Activated CD4-positive, CD25-positive, alpha-beta regulatory T cell treated with anti-CD3 and anti-CD28 coated beads, Interleukin-2, amount 50 U/mL, for 16 hours (primary cell): ENCODE results near the gene CDC27.
"Not testable (repeated sequence)": the region's sequence is repeated elsewhere in the genome, so short reads cannot be mapped to it uniquely, and the experiment has no call there.

ENCODE experiments used
- DNase-seq: peaks from one replicate; pipeline ENCODE4 v3.0.0-alpha.2; 2020; ENCODE audit warnings: low read depth, low spot score

The CDC27 gene

DNA sequence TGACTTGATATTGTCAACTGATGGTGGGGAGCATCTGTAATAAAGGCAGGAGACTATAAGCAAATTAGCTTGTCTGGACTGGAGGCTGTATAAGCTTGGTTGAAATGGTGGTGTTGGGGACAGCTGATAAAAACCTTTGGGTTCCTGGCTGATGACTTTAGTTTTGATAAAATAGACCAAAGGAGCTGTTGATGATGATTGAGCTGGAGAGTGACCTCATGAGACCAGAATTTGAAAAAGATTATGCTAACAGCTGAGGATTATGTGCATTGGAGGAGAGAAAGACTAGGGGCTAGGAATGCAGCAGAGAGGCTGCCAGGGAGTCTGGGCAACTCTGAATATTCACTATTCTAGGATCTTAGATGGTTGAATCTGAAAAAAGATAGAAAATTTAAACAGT is 8.7 kb upstream of the CDC27 start:
- no peak for DNase-seq

DNA sequence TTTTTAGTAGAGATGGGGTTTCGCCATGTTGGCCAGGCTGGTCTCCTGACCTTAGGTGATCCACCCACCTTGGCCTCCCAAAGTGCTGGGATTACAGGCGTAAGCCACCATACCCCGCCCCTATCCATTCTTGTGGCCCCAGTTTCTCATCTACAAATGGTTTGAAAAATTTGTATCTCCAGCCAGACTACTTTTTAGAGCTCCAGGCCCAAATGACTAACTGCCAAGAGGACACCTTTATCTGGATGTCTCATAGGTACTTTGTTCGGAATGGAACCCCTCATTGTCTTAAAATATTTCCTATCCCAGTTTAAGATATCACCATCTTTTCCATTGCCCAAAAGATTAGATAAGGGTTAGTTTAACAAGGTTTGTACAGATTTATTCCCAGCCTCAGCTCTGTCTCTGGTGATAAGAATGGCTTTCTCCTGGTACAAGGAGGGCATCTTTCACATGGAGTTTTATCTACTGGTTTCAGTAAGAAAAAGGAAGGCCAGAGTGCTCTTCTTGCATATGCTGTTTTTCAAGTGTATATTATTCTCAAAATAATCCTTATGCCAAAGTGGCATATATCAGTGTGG is 4.9 kb upstream of the CDC27 start:
- no peak for DNase-seq

DNA sequence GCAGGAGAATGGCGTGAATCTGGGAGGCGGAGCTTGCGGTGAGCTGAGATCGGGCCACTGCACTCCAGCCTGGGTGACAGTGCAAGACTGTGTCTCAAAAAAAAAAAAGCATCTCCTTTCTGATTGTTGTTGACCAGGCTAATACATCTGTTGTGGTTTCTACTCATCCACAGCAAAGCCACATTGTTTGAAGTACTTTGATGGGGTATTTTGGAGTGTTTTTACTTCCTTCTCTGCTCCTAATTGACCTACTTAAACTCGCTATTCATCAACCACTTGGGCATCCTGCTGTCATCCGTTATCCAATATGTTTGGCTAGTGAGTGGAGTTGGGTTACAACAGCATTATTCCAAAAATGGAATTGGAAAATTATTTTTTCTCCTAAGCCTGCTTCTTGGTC is 3.5 kb upstream of the CDC27 start:
- no peak for DNase-seq

DNA sequence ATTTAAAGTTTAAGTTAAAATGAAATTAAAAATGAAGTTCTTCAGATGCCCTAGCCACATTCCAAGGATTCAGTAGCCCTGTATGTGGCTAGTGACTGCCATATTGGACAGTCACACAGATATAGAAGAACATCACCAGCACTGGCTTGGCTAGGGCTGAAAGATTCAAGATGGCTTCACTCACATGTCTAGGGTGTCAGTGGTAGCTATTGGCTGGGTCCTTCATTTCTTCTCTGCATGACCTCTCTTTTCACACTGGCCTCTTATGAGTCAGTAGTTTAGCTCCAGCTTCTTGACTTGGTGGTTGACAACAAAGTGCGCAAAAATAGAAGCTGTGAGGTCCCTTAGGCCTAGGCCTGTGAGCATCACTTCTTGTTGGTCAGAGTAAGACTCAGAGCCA is 1.7 kb upstream of the CDC27 start:
- DNase-seq = no peak

DNA sequence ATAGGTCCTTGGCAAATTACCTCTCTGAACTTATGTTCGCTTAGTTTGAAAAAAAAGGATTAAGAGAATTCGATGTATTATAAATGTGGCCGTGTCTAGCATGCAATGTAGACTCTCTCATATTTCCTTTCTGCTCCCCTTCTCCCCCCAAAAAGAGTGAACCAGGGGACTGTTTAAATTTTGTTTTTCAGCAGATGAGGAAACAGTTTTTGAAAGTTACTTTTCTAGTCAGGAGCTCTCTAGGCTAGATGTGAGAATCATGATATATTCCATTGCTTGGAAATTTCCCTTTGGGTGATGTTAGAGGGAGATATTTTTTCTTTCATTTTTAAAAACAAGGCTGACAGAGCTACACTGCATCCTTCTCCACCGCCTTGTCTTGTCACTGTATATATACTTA is 1.1 kb upstream of the CDC27 start:
- no peak for DNase-seq

DNA sequence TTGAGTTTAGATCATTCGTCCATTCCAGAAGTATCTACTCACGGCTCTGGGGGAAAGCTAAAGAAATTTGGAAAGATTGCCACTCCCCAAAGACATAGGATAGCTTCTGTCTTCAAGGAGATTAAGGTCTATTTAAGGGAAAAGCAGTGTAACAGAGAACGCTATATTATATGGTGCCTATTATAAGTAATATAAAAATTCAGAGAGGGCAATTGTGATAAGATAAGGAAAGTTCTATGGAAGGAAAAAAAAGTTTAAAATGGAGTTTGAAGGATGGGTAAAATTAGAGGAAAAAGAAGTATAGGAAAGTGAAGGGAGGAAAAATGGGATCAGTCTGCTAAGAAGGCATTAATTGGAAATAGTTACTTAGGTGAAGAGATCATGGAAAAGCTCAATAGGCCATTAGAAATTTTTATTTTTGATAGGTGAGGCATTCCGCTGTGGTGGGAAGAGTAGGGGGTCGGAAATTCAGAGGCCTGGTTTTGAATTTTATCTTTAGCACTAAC is 690 bp upstream of the CDC27 start:
- no peak for DNase-seq

DNA sequence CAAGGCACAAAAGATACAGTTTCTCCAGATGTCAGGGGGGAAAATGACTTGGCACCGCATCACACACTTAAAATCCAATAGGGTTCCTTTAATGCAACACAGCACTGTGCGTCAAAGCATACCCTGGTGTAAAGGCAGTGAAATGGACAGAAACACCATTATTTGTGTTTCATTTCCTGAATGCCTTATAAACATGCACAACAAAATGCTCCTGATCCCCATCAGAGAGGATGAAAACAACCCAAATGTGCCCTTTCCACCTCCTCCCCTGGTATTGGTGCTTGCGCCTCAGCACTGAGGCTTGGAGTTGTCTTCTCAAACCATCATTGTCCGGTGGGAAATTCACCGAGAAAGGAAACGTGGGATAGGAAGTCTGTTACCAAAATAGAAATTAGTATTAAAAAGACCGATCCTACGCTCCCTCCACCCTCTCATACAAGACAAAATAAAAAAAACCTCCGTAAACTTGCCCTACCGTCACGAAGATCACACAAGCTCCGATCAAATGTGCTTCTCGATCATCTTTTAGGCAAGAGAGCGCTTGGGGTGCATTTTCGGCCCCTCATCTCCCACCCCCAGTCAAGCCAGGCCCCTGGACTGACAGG is 722 bp downstream of the CDC27 start:
- DNase-seq = no peak

DNA sequence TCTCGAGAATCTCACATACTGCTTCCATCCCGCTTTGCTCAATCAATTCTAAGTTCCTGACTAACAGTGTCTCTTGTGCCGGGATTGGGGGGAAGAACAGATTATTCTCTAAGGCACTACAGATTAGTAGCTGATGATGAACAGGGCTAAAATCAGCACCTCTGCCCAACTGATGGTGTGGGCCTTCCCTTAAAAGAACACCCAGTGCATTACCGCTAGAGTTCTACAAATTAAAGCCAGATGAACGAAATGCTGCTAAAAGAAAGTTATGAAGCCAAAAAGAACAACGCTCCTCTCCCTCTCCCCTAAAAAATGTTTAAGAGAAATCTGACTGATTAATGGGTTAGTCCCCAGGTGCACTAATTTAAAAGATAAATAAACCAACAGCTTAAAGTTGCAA is 4.4 kb downstream of the CDC27 start:
- no peak for DNase-seq

DNA sequence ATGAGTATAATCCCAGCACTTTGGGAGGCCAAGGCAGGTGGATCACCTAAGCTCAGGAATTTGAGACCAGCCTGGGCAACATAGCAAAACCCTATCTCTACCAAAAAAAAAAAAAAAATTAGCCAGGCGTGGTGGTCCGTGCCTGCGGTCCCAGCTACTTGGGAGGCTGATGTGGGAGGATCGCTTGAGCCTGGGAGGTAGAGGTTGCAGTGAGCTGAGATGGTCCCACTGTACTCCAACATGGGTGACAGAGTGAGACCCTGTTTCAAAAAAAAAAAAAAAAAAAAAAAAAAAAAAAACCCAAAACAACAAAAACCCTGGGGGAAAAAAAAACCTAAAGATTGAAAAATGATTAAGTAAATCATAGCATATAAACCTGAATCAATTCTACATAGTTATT is 8.1 kb downstream of the CDC27 start:
- not testable (repeated sequence) for DNase-seq

DNA sequence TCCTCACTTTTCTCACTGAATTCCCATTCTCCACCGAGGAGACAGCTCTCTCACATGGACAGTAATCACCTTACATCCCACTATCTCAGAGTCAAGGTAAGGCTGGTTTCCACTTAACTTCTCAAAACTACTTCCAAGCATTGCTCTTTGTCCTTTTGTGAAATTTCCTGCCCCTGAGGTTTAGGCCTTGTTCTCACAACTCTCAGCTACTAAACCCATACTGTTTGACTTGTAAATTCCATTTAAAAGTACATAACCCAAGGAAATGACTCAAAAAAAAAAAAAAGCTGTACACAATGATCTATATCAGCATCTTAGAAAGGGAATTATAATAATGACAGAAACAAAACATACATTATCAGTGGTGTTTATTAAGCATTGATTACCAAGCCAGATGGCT is 8.8 kb downstream of the CDC27 start:
- DNase-seq = no peak

DNA sequence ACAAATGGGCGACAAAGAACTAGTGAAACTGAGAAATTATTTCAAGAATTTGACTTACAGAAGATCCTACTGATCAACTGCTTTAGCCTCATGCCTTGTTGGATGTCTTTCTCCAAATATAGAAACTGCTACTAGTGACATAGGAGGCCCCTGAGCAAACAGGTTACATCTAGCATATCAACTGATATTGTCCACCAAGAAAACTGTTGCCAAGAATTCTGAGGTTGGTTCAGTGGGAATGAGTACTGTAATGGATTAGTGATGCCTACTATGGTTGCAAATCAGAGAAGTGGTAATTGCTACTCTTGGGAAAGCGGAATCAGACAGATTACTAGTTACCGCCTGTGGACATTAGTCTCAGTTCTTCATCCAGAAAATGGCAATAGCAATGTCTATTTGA is 10.0 kb downstream of the CDC27 start:
- DNase-seq = no peak

DNA sequence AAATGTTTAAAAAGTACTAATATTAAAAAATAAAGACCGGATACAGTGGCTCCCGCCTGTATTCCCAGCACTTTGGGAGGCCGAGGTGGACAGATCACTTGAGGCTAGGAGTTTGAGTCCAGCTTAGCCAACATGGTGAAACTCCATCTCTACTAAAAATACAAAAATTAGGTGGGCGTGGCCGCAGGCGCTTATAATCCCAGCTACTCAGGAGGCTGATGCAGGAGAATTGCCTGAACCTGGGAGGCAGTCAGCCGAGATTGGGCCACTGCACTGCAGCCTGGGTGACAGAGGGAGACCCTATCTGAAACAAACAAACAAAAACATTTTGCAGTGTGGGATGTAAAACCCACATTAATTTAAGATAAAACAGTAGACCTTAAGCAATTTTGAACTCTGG is 11.8 kb downstream of the CDC27 start:
- no peak for DNase-seq

DNA sequence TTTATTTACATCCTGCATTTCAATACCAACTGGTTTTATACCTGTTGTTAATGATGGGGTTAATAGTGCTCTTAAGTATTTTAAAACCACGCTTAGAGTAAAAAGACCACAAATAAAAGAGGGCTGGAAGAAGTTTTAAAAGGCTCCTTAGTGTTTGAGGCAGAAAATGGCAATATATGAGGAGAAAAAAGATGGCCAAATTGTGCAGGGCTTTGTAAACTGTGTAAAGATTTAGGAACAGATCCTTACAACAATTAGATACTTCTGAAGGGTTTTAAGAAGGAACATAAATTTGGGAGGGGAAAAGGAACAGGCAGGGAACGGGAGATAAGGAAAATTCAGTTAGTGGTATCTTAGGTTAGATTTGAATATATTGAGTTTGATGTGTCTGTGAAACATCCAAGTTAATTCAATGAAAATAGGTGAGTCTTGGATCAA is 12.7 kb downstream of the CDC27 start:
- DNase-seq = no peak

DNA sequence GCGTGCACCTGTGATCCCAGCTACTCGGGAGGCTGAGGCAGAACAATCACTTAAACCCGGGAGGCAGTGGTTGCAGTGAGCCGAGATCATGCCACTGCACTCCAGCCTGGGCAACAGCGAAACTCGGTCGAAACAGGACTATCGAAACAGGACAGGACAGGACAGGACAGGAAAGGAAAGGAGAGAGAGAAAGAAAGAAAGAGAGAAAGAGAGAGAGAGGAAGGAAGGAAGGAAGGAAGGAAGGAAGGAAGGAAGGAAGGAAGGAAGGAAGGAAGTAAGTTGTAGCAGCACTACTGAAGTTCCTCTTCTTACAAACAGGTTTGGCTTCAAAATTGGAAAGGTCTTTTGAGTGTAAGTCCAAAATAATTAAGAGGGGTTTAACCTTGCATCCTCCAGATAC is 14.3 kb downstream of the CDC27 start:
- DNase-seq = not testable (repeated sequence)

DNA sequence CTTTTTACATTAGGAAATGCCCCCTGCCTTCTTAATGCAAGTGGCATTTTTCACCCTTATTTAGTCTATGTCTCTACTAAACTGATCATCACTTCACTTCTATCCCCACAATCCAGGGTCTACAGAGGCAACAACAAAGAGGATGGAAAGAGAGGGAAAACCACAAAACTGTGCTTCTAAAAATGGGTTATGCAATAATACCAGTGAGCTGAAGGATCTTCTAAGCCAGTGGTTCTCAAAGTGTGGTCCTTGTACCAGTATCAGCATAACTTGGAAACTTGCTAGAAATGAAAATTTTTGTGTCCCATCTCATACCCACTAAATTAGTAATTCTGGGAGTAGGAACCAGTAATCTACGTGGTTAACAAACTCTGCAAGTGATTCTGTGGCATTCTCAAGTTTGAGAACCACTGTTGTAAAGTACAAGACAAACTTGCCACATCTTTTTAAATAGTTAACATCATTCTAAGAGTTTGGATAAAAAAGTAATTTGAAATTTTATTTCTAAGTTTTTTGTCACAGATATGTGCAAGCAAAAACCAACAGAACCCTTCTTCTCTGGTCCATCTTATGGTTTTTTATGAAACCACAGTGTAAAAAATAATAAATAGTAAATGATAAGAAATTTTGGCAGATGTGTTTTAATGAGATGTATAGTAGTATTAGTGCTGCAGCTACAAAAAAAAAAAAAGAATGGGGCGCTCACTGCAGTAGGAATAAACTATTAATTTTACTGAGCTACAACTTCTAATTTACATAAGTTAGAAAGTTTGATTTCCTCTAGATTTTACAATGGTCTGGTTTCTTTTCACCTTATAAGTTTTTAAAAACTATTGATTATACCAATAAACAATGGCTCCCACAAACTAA is 16.2 kb downstream of the CDC27 start:
- no peak for DNase-seq

DNA sequence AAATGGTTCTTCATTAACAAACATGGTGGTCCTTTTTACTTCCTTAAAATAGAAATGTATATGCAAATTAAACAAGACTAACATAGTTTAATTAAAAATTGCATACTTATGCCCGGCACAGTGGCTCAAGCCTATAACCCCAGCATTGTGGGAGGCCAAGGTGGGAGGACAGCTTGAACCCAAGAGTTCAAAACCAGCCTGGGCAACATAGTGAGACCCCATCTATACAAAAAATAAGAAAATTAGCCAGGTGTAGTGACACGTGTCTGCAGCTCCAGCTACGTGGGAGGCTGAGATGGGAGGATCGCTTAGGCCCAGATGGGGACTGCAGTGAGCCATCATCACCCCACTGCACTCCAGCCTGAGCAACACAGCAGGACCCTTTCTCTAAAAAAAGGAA is 18.4 kb downstream of the CDC27 start:
- no peak for DNase-seq

DNA sequence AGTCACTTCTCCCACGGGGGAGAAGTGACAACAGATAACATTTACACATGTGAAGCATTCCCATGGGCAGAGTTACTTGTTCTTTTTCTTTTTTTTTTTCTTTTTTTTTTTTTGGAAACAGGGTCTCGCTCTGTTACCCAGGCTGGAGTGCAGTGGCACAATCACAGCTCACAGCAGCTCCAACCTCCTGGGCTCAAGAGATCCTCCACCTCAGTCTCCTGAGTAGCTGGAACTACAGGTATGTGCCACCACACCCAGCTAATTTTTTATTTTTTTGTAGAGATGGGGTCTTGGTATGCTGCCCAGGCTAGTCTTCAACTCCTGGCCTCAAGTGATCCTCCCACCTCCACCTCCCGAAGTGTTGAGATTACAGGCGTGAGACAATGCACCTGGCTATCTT is 20.2 kb downstream of the CDC27 start:
- not testable (repeated sequence) for DNase-seq

DNA sequence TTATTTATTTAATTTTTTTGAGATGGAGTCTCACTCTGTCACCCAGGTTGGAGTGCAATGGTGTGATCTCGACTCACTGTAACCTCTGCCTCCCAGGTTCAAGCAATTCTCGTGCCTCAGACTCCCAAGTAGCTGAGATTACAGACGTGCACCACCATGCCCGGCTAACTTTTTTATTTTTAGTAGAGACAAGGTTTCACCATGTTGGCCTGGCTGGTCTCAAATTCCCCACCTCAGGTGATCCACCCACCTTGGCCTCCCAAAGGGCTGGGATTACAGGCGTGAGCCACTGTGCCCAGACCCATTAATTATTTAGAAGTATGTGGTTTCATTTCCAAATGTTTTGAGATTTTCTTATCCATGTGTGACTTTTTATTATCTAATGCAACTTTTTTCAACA is 22.2 kb downstream of the CDC27 start:
- DNase-seq = not testable (repeated sequence)

DNA sequence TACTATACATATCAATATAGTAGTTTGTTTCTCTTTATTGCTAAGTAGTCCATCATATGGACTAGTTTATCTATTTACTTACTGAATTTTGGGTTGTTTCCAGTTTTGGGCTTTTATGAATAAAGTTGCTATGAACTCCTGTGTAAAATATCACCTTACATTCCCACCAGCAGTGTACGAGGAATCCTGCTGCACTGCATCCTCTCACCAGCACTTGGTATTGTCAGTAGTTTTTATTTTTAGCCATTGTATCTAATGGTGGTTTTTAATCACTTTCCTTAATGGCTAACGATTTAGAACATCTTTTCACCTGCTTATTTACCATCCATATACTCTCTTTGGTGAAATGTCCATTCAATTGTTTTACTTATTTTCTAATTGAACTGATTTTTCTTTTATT is 24.0 kb downstream of the CDC27 start:
- DNase-seq = no peak

DNA sequence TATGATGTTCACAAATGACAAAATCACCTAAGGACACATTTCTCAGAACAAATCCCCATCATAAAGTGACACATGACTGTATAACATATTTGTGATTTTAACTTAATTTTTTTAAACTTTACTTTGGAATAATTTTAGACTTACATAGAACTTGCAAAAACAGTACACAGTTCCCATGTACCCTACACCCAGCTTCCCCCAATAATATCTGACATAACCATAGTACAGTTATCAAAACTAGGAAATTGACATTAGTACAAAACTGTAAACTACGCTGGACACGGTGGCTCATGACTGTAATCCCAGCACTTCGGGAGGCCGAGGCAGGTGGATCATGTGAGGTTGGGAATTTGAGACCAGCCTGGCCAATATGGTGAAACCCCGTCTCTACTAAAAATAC is 24.8 kb downstream of the CDC27 start:
- no peak for DNase-seq

DNA sequence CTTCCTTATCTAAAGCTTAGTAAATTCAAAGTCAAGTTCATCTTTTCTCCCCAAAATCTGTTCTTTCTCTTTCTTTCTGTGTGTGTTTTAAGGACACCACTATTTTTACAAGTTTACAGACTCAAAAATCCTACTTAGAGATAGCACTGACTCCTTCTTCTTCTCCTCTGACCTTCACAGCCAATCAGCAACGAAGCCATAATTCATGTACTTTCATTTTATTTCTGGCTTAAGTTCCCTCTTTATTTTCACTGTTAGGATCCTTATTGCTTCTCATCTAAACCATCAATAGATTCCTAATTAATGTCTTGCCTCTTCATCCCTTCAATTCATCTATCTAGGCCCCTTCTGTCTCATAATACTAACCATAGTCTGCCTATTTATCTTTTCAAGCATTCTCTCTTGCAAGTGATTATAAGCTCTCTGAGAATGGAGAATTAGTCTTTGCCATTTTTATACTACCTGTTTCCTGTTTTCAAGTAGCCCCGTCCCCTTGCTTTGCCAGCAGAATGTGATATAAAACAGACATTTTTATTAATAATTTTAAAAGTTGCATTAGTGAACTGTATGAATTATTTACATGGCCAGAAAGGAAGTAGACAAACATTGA is 27.0 kb downstream of the CDC27 start:
- no peak for DNase-seq

DNA sequence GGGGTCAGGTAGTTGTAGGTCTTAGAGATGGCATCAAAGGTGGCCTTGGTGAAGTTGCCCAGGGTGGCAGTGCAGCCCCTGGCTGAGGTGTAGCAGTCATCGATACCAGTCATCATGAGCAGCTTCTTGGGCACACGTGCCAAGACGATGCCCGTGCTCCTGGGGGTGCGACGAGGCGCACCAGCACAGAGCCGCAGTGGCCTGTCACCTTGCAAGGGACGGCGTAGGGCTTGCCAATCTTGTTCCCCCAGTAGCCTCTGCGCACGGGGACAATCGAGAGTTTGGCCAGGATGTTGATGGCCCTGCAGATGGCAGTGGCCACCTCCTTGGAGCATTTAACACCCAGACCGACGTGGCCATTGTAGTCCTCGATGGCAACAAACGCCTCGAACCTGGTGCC is 29.8 kb downstream of the CDC27 start:
- no peak for DNase-seq
